ENCODE measurements around the gene COPE. TPM values are rescaled to one million over a fixed set of nuclear protein-coding genes. Genes with fewer than 3 reads are reported as not detected.
"Not testable (repeated sequence)": the region's sequence is repeated elsewhere in the genome, so short reads cannot be mapped to it uniquely, and the experiment has no call there.

Gene COPE
- total RNA-seq, 1 experiment from 2014 or later, result 408 TPM

- no peaks in the 10 kb centered on the region for H3K4me1 ChIP-seq (ENCODE audit: insufficient read depth, low read length)
- H3K9me3 ChIP-seq (ENCODE audit: low read length), result no peaks in the 10 kb centered on the region
- H3K79me2 ChIP-seq (ENCODE audit: low read length), result no peaks in the 10 kb centered on the region
- no peak for ATAC-seq
- H3K27ac ChIP-seq (ENCODE audit: low read length), result no peak overlapping the region
- intact Hi-C loops (cut with micrococcal nuclease), result no loop called here
- no peak overlapping the region for H3K4me2 ChIP-seq (ENCODE audit: low read length)
- H3K9ac ChIP-seq (ENCODE audit: low read length), result no peak overlapping the region
- no peak for DNase-seq
- no peaks in the 10 kb centered on the region for H3K9me2 ChIP-seq (replicated peaks; ENCODE audit: low read length)
- H3K27me3 ChIP-seq (ENCODE audit: low read length), result no peaks in the 10 kb centered on the region
- no peaks in the 10 kb centered on the region for H3K36me3 ChIP-seq (ENCODE audit: low read depth, low read length)
- no peaks in the 10 kb centered on the region for H3F3A ChIP-seq (ENCODE audit: low read length, unreplicated experiment)
- TF ChIP-seq CTCF (conservative IDR thresholded peaks at IDR 0.05; ENCODE audit: low read depth, low read length), result no peak
- no peak for TF ChIP-seq EZH2 (IDR thresholded peaks at IDR 0.05; ENCODE audit: low read length, unreplicated experiment)
- TF ChIP-seq EZH2phosphoT487 (IDR thresholded peaks at IDR 0.05; ENCODE audit: borderline replicate concordance, low read length), result no peak
- H3K4me3 ChIP-seq (ENCODE audit: low read length), result no peak overlapping the region
- H4K20me1 ChIP-seq (ENCODE audit: low read length), result no peaks in the 10 kb centered on the region
- no TSS peak for BruUV-seq (replicated peaks)
- H2AFZ ChIP-seq (ENCODE audit: low read length), result no peak overlapping the region
- ChIA-PET POLR2A (ENCODE audit: unreplicated experiment) (no interaction called here), CTCF (no interaction called here)
Observed at GRCh38 chr19:18960370-18960769, 41.2 kb upstream of the COPE start.

- intact Hi-C loops (cut with micrococcal nuclease), result no loop called here
- H3K27ac ChIP-seq (ENCODE audit: low read length), result no peak overlapping the region
- no peaks in the 10 kb centered on the region for H4K20me1 ChIP-seq (ENCODE audit: low read length)
- H3K9me2 ChIP-seq (replicated peaks; ENCODE audit: low read length), result no peaks in the 10 kb centered on the region
- ChIA-PET POLR2A (ENCODE audit: unreplicated experiment) (no interaction called here), CTCF (no interaction called here)
- BruUV-seq (replicated peaks), result no TSS peak
- no peak overlapping the region for H3K4me3 ChIP-seq (ENCODE audit: low read length)
- no peaks in the 10 kb centered on the region for H3K27me3 ChIP-seq (ENCODE audit: low read length)
- no peak overlapping the region for H3K4me2 ChIP-seq (ENCODE audit: low read length)
- no peaks in the 10 kb centered on the region for H3K79me2 ChIP-seq (ENCODE audit: low read length)
- H3F3A ChIP-seq (ENCODE audit: low read length, unreplicated experiment), result no peaks in the 10 kb centered on the region
- peaks cover 6% of the 10 kb centered on the region for H3K4me1 ChIP-seq (ENCODE audit: insufficient read depth, low read length)
- no peak overlapping the region for H2AFZ ChIP-seq (ENCODE audit: low read length)
- no peak overlapping the region for H3K9ac ChIP-seq (ENCODE audit: low read length)
- H3K36me3 ChIP-seq (ENCODE audit: low read depth, low read length), result no peaks in the 10 kb centered on the region
- no peaks in the 10 kb centered on the region for H3K9me3 ChIP-seq (ENCODE audit: low read length)
- no peak for TF ChIP-seq EZH2 (IDR thresholded peaks at IDR 0.05; ENCODE audit: low read length, unreplicated experiment)
- TF ChIP-seq EZH2phosphoT487 (IDR thresholded peaks at IDR 0.05; ENCODE audit: borderline replicate concordance, low read length), result no peak
- TF ChIP-seq CTCF (conservative IDR thresholded peaks at IDR 0.05; ENCODE audit: low read depth, low read length), result no peak
- no peak for DNase-seq
- no peak for ATAC-seq
Observed at GRCh38 chr19:18955042-18955441, 35.9 kb upstream of the COPE start.

- no peak overlapping the region for H2AFZ ChIP-seq (ENCODE audit: low read length)
- no peaks in the 10 kb centered on the region for H3F3A ChIP-seq (ENCODE audit: low read length, unreplicated experiment)
- H3K4me2 ChIP-seq (ENCODE audit: low read length), result no peak overlapping the region
- no peak for ATAC-seq
- intact Hi-C loops (cut with micrococcal nuclease), result no loop called here
- H3K27ac ChIP-seq (ENCODE audit: low read length), result no peak overlapping the region
- H3K9me2 ChIP-seq (replicated peaks; ENCODE audit: low read length), result no peaks in the 10 kb centered on the region
- no peaks in the 10 kb centered on the region for H3K79me2 ChIP-seq (ENCODE audit: low read length)
- no peak for TF ChIP-seq CTCF (conservative IDR thresholded peaks at IDR 0.05; ENCODE audit: low read depth, low read length)
- TF ChIP-seq EZH2 (IDR thresholded peaks at IDR 0.05; ENCODE audit: low read length, unreplicated experiment), result no peak
- no peak for TF ChIP-seq EZH2phosphoT487 (IDR thresholded peaks at IDR 0.05; ENCODE audit: borderline replicate concordance, low read length)
- ChIA-PET POLR2A (ENCODE audit: unreplicated experiment) (no interaction called here), CTCF (no interaction called here)
- H3K36me3 ChIP-seq (ENCODE audit: low read depth, low read length), result no peaks in the 10 kb centered on the region
- H3K4me1 ChIP-seq (ENCODE audit: insufficient read depth, low read length), result peaks cover 6% of the 10 kb centered on the region
- no peak overlapping the region for H3K9ac ChIP-seq (ENCODE audit: low read length)
- BruUV-seq (replicated peaks), result no TSS peak
- H3K9me3 ChIP-seq (ENCODE audit: low read length), result no peaks in the 10 kb centered on the region
- no peak for DNase-seq
- no peaks in the 10 kb centered on the region for H4K20me1 ChIP-seq (ENCODE audit: low read length)
- no peak overlapping the region for H3K4me3 ChIP-seq (ENCODE audit: low read length)
- H3K27me3 ChIP-seq (ENCODE audit: low read length), result no peaks in the 10 kb centered on the region
Observed at GRCh38 chr19:18954094-18954493, 34.9 kb upstream of the COPE start.

- H3F3A ChIP-seq (ENCODE audit: low read length, unreplicated experiment); H3K9ac ChIP-seq (ENCODE audit: low read length); H3K27ac ChIP-seq (ENCODE audit: low read length); H2AFZ ChIP-seq (ENCODE audit: low read length); H4K20me1 ChIP-seq (ENCODE audit: low read length); POLR2A ChIA-PET (ENCODE audit: unreplicated experiment); H3K27me3 ChIP-seq (ENCODE audit: low read length); H3K79me2 ChIP-seq (ENCODE audit: low read length); H3K4me3 ChIP-seq (ENCODE audit: low read length); H3K4me1 ChIP-seq (ENCODE audit: insufficient read depth, low read length); intact Hi-C loops (cut with micrococcal nuclease); H3K36me3 ChIP-seq (ENCODE audit: low read depth, low read length); H3K4me2 ChIP-seq (ENCODE audit: low read length); H3K9me3 ChIP-seq (ENCODE audit: low read length); DNase-seq; ATAC-seq; H3K9me2 ChIP-seq (replicated peaks; ENCODE audit: low read length); BruUV-seq (replicated peaks); CTCF ChIA-PET: not testable (repeated sequence)
Observed at GRCh38 chr19:18952364-18953003, 33.3 kb upstream of the COPE start.

Data from PC-3 (cell line).